A549 (cell line): ENCODE results near the gene GAN. TPM values are rescaled to one million over a fixed set of nuclear protein-coding genes. Genes with fewer than 3 reads are reported as not detected.

Source experiments
- ATAC-seq, 2 experiments: fragments of 200-7000 bp in 1 of 2; fragments of >200 bp in 1 of 2; cut with Nextera tagmentation in 1 of 2; cut with Tn5 transposase in 1 of 2; 3 replicates each; pipeline versions ENCODE4 v1.8.0 to v1.9.1; 2018 to 2020; ENCODE audit warnings: mild to moderate bottlenecking in 1 of 2, moderate library complexity in 1 of 2
- CTCF ChIA-PET: fragments of 300-600 bp; sonication (Branson Sonifier 250); formaldehyde crosslinking; extraction: SDS; loops from one replicate; lab custom pipeline; 2021; ENCODE audit warnings: antibody characterized with exemption, inconsistent platforms; lab: Yijun Ruan, JAX
- POLR2A ChIA-PET: fragments of 350-600 bp; formaldehyde crosslinking; extraction: SDS; loops from one replicate; lab custom pipeline; 2021; ENCODE audit warnings: antibody characterized with exemption, inconsistent platforms; lab: Yijun Ruan, JAX
- DNase-seq, 2 experiments: peaks; one replicate each; pipeline versions ENCODE4 v3.0.0 to v3.0.0-alpha.2; 2011 to 2016; ENCODE audit warnings: low read depth in 1 of 2, low spot score in 1 of 2
- FAIRE-seq: peaks from 2 replicates; lab custom pipeline; 2011; peaks lifted over from hg19 to GRCh38; lab: Jason Lieb, UNC
- H3K27ac ChIP-seq, 2 experiments: fragments of >200 bp; sonication (Bioruptor Twin); formaldehyde crosslinking; 3 replicates each; pipeline ENCODE4 v1.5.1; 2016 to 2017
- H3K4me1 ChIP-seq: fragments of >200 bp; sonication (Bioruptor Twin); formaldehyde crosslinking; 3 replicates; pipeline ENCODE4 v1.6.1; 2016
- H3K4me2 ChIP-seq: fragments of >200 bp; sonication (Bioruptor Twin); formaldehyde crosslinking; 3 replicates; pipeline ENCODE4 v1.6.1; 2016
- H3K4me3 ChIP-seq: fragments of >200 bp; sonication (Bioruptor Twin); formaldehyde crosslinking; 3 replicates; pipeline ENCODE4 v1.5.1; 2016
- H3K9me3 ChIP-seq: fragments of >200 bp; sonication (Bioruptor Twin); formaldehyde crosslinking; 3 replicates; pipeline ENCODE4 v1.6.1; 2016
- CHD4 ChIP-seq: fragments of 200-600 bp; sonication (generic); IDR thresholded peaks from 2 replicates; pipeline ENCODE4 v1.6.1; 2016; ENCODE audit warnings: antibody characterized with exemption, mild to moderate bottlenecking, borderline replicate concordance
- CTCF ChIP-seq: fragments of >200 bp; sonication (Bioruptor Twin); formaldehyde crosslinking; IDR thresholded peaks from 3 replicates; pipeline ENCODE4 v1.5.1; 2016
- E2F6 ChIP-seq: IDR thresholded peaks from 2 replicates; pipeline ENCODE4 v1.6.1; 2012; ENCODE audit warnings: low read depth, borderline replicate concordance
- ELK1 ChIP-seq: fragments of 150-350 bp; IDR thresholded peaks from 2 replicates; pipeline ENCODE4 v1.6.1; 2014; ENCODE audit warnings: low read depth, mild to moderate bottlenecking, low read length
- FOSL2 ChIP-seq, 2 experiments: fragments of 450-650 bp in 1 of 2; fragments of >200 bp in 1 of 2; sonication (Bioruptor Twin) in 1 of 2; formaldehyde crosslinking; IDR thresholded peaks; 2 replicates each; pipeline versions ENCODE4 v1.5.0 to v1.6.1; 2016 to 2020; ENCODE audit warnings: mild to moderate bottlenecking in 1 of 2, moderate library complexity in 1 of 2
- HDAC2 ChIP-seq: fragments of 200-600 bp; sonication (generic); IDR thresholded peaks from 2 replicates; pipeline ENCODE4 v1.6.1; 2016
- HEYL ChIP-seq: fragments of 250-450 bp; sonication (Bioruptor Pico); IDR thresholded peaks from 2 replicates; pipeline ENCODE4 v1.8.0; 2021; ENCODE audit warnings: mild to moderate bottlenecking, moderate library complexity
- HOXA7 ChIP-seq: fragments of 250-450 bp; sonication (Bioruptor Pico); IDR thresholded peaks from 2 replicates; pipeline ENCODE4 v1.5.0; 2020; ENCODE audit warnings: mild to moderate bottlenecking, moderate library complexity
- HOXB13 ChIP-seq: fragments of 250-450 bp; sonication (Bioruptor Pico); IDR thresholded peaks from 2 replicates; pipeline ENCODE4 v1.5.0; 2020; ENCODE audit warnings: low read depth, mild to moderate bottlenecking, moderate library complexity
- JUNB ChIP-seq: fragments of >200 bp; sonication (Bioruptor Twin); formaldehyde crosslinking; IDR thresholded peaks from 2 replicates; pipeline ENCODE4 v1.6.1; 2016
- KDM1A ChIP-seq: fragments of 200-600 bp; sonication (generic); IDR thresholded peaks from 2 replicates; pipeline ENCODE4 v1.6.1; 2016; ENCODE audit warnings: low read depth, mild to moderate bottlenecking
- KDM5A ChIP-seq: fragments of 200-600 bp; sonication (generic); IDR thresholded peaks from 2 replicates; pipeline ENCODE4 v1.6.1; 2016; ENCODE audit warnings: antibody characterized with exemption, mild to moderate bottlenecking
- MAFK ChIP-seq: fragments of 450-650 bp; IDR thresholded peaks from 2 replicates; pipeline ENCODE4 v1.6.1; 2014; ENCODE audit not compliant: partially characterized antibody
- NPAS2 ChIP-seq: fragments of 250-450 bp; sonication (Bioruptor Pico); IDR thresholded peaks from 2 replicates; pipeline ENCODE4 v1.8.0; 2022; ENCODE audit warnings: mild to moderate bottlenecking, moderate library complexity, borderline replicate concordance
- PHF8 ChIP-seq: fragments of 200-600 bp; sonication (generic); IDR thresholded peaks from 2 replicates; pipeline ENCODE4 v1.6.1; 2016; ENCODE audit warnings: low read depth, mild to moderate bottlenecking, antibody characterized with exemption, moderate library complexity, borderline replicate concordance
- RCOR1 ChIP-seq: fragments of 150-350 bp; IDR thresholded peaks from 2 replicates; pipeline ENCODE4 v1.6.1; 2014; ENCODE audit warnings: antibody characterized with exemption, low read length, low read depth
- REST ChIP-seq: fragments of 200-600 bp; sonication (generic); IDR thresholded peaks from 2 replicates; pipeline ENCODE4 v1.6.1; 2016; ENCODE audit warnings: antibody characterized with exemption, mild to moderate bottlenecking, moderate library complexity
- RFX5 ChIP-seq: fragments of 450-650 bp; IDR thresholded peaks from 2 replicates; pipeline ENCODE4 v1.7.1; 2014; ENCODE audit warnings: antibody characterized with exemption, mild to moderate bottlenecking, moderate library complexity
- SMC3 ChIP-seq: fragments of >200 bp; sonication (Bioruptor Twin); formaldehyde crosslinking; IDR thresholded peaks from 3 replicates; pipeline ENCODE4 v1.6.1; 2018; ENCODE audit warnings: inconsistent platforms
- ZNF302 ChIP-seq: fragments of 250-450 bp; sonication (Bioruptor Pico); IDR thresholded peaks from 2 replicates; pipeline ENCODE4 v1.9.0; 2021; ENCODE audit warnings: inconsistent platforms, mild to moderate bottlenecking, moderate library complexity
- whole genome bisulfite sequencing: methylation state at CpG from one replicate; pipeline ENCODE4 v1.1.6; 2017; ENCODE audit errors: missing lambda C conversion rate; 5-methylcytosine and 5-hydroxymethylcytosine counted together
- polyA plus RNA-seq, 4 experiments: library from polyadenylated mRNA; depleted of rRNA in 3 of 4; stranded (reverse); fragments of >200 nt; fragmentation: RNase III in 1 of 4; extraction: RNeasy Plus Mini Kit Qiagen cat#74134 plus additional on column Dnase treatment in 1 of 4; gene quantifications; 2 replicates in 3 of 4; 3 replicates in 1 of 4; pipeline ENCODE4 v1.2.3, GENCODE V29; 2011 to 2017

Gene GAN
- polyA plus RNA-seq, 2 of the 4 experiments (the other 2 are of a cell fraction) = 2.8 to 8.1 TPM

- 81% methylated on average over 10 of the region's 10 CpGs for WGBS
- Histone ChIP-seq H3K9me3 (no peaks in the 10 kb centered on the region), H3K27ac (peak overlapping the region; percentile 49 to 61; a peak in 4 of 6 replicates), H3K4me2 (no peak overlapping the region), H3K4me3 (no peak overlapping the region), H3K4me1 (peaks cover 8% of the 10 kb centered on the region)
- CTCF ChIA-PET = no interaction called here
- no peak for TF ChIP-seq ZNF302 (CRISPR knock-in tag)
- no peak for TF ChIP-seq RCOR1
- TF ChIP-seq RFX5 = no peak
- no peak for TF ChIP-seq HEYL (CRISPR knock-in tag)
- TF ChIP-seq CHD4 = no peak
- no peak for TF ChIP-seq REST
- no peak for TF ChIP-seq NPAS2 (CRISPR knock-in tag)
- no peak for TF ChIP-seq KDM5A
- TF ChIP-seq PHF8 = no peak
- TF ChIP-seq ELK1 = no peak
- no peak for TF ChIP-seq HOXA7 (CRISPR knock-in tag)
- TF ChIP-seq MAFK = no peak
- TF ChIP-seq HDAC2 = no peak
- no peak for TF ChIP-seq SMC3
- no peak for TF ChIP-seq FOSL2 (IDR thresholded peaks at IDR 0.05)
- no peak for TF ChIP-seq FOSL2 (CRISPR knock-in tag; IDR thresholded peaks at IDR 0.05)
- TF ChIP-seq CTCF = no peak
- TF ChIP-seq KDM1A = no peak
- no peak for TF ChIP-seq HOXB13 (CRISPR knock-in tag)
- TF ChIP-seq JUNB = no peak
- no peak for TF ChIP-seq E2F6
- POLR2A ChIA-PET = no interaction called here
- ATAC-seq = no peak
- DNase-seq = no peak
- no peak for FAIRE-seq
Observed at GRCh38 chr16:81437865-81438264, 123.1 kb downstream of the GAN start.

Other genes with a start within 250 kb of the GAN start
- 1.3 and 1.4 TPM in 2 replicates for gene C16orf46, start 237.7 kb upstream of the GAN start, polyA plus RNA-seq (2011; rRNA removed)
- gene C16orf46, start 237.7 kb upstream of the GAN start, polyA plus RNA-seq (2017; fragmentation: RNase III; extraction: RNeasy Plus Mini Kit Qiagen cat#74134 plus additional on column Dnase treatment) = 0.37 to 0.83 TPM (median 0.69 TPM) in 3 replicates
- 44.0 and 73.5 TPM in 2 replicates for gene GCSH, start 218.6 kb upstream of the GAN start, polyA plus RNA-seq (2011; rRNA removed)
- 66.1 to 76.4 TPM (median 72.7 TPM) in 3 replicates for gene GCSH, start 218.6 kb upstream of the GAN start, polyA plus RNA-seq (2017; fragmentation: RNase III; extraction: RNeasy Plus Mini Kit Qiagen cat#74134 plus additional on column Dnase treatment)
- 4.1 and 6.2 TPM in 2 replicates for gene BCO1, start 76.3 kb upstream of the GAN start, polyA plus RNA-seq (2011; rRNA removed)
- 3.9 to 6.6 TPM (median 5.0 TPM) in 3 replicates for gene BCO1, start 76.3 kb upstream of the GAN start, polyA plus RNA-seq (2017; fragmentation: RNase III; extraction: RNeasy Plus Mini Kit Qiagen cat#74134 plus additional on column Dnase treatment)
- gene CMIP, start 129.8 kb downstream of the GAN start, polyA plus RNA-seq (2011; rRNA removed) = 21.6 and 44.7 TPM in 2 replicates
- 118 to 129 TPM (median 125 TPM) in 3 replicates for gene CMIP, start 129.8 kb downstream of the GAN start, polyA plus RNA-seq (2017; fragmentation: RNase III; extraction: RNeasy Plus Mini Kit Qiagen cat#74134 plus additional on column Dnase treatment)